OCI-LY1 (cell line): ENCODE data around the gene CDKN2B-AS1.
A peak's percentile ranks its signal among the peaks of the same experiment; 100 is the strongest.

ENCODE experiments used
- H2AFZ ChIP-seq: fragments of 200-600 bp; sonication (generic), shearing (Covaris generic); 2 replicates; pipeline ENCODE4 v1.6.0; 2014; ENCODE audit warnings: antibody characterized with exemption, mild to moderate bottlenecking, low read length
- H3F3A ChIP-seq: fragments of 200-600 bp; sonication (generic), shearing (Covaris generic); 2 replicates; pipeline ENCODE4 v1.6.0; 2014; ENCODE audit warnings: mild to moderate bottlenecking, antibody characterized with exemption, low read length, moderate library complexity; ENCODE audit not compliant: insufficient read depth
- H3K27ac ChIP-seq: fragments of 200-600 bp; sonication (generic); 2 replicates; pipeline ENCODE4 v1.5.1; 2014; ENCODE audit warnings: low read length, mixed run types, mild to moderate bottlenecking, low read depth; ENCODE audit not compliant: poor library complexity, severe bottlenecking
- H3K27me3 ChIP-seq: fragments of 200-600 bp; sonication (generic); 2 replicates; pipeline ENCODE4 v1.6.0; 2014; ENCODE audit warnings: antibody characterized with exemption, mild to moderate bottlenecking, low read length, moderate library complexity; ENCODE audit not compliant: insufficient read depth
- H3K36me3 ChIP-seq: fragments of 200-600 bp; sonication (generic); 2 replicates; pipeline ENCODE4 v1.6.1; 2014; ENCODE audit warnings: mild to moderate bottlenecking, antibody characterized with exemption, low read length, moderate library complexity, mixed read lengths; ENCODE audit not compliant: insufficient read depth
- H3K4me1 ChIP-seq: fragments of 200-600 bp; sonication (generic); 2 replicates; pipeline ENCODE4 v1.5.1; 2014; ENCODE audit warnings: mild to moderate bottlenecking, low read length, moderate library complexity; ENCODE audit not compliant: insufficient read depth, severe bottlenecking
- H3K4me2 ChIP-seq: fragments of 200-600 bp; sonication (generic), shearing (Covaris generic); 2 replicates; pipeline ENCODE4 v1.6.1; 2014; ENCODE audit warnings: low read length
- H3K4me3 ChIP-seq: fragments of 200-600 bp; sonication (generic); 2 replicates; pipeline ENCODE4 v1.5.1; 2014; ENCODE audit warnings: low read length, low read depth, mild to moderate bottlenecking, mixed read lengths; ENCODE audit not compliant: poor library complexity, severe bottlenecking
- H3K79me2 ChIP-seq: fragments of 200-600 bp; shearing (Covaris generic); 2 replicates; pipeline ENCODE4 v1.6.1; 2016; ENCODE audit warnings: mixed run types, low read length, mixed read lengths; ENCODE audit not compliant: insufficient read depth
- H3K9ac ChIP-seq: fragments of 200-600 bp; sonication (generic), shearing (Covaris generic); 2 replicates; pipeline ENCODE4 v1.6.1; 2014; ENCODE audit warnings: mild to moderate bottlenecking, low read length, mixed read lengths
- H3K9me2 ChIP-seq: fragments of 200-600 bp; sonication (generic), shearing (Covaris generic); 2 replicates; pipeline ENCODE4 v1.6.1; 2014; ENCODE audit warnings: low read depth, mild to moderate bottlenecking, low read length, mixed read lengths
- H3K9me3 ChIP-seq: fragments of 200-600 bp; shearing (Covaris generic); 2 replicates; pipeline ENCODE4 v1.6.1; 2014; ENCODE audit warnings: low read length, mixed read lengths
- H4K20me1 ChIP-seq: fragments of 200-600 bp; sonication (generic), shearing (Covaris generic); 2 replicates; pipeline ENCODE4 v1.6.0; 2016; ENCODE audit warnings: mild to moderate bottlenecking, low read length; ENCODE audit not compliant: insufficient read depth
- EZH2 ChIP-seq: fragments of 200-600 bp; sonication (generic), shearing (Covaris generic); IDR thresholded peaks from 2 replicates; pipeline ENCODE4 v1.8.0; 2017; ENCODE audit warnings: borderline replicate concordance, mixed run types, mild to moderate bottlenecking, antibody characterized with exemption, low read length, moderate library complexity, mixed read lengths
- TF ChIP-seq, protein P1 (sequence below): fragments of 200-600 bp; sonication (generic), shearing (Covaris generic); IDR thresholded peaks from 2 replicates; pipeline ENCODE4 v1.5.1; 2017; ENCODE audit warnings: mild to moderate bottlenecking, antibody characterized with exemption, low read length, moderate library complexity, mixed read lengths

CDKN2B-AS1 gene

DNA sequence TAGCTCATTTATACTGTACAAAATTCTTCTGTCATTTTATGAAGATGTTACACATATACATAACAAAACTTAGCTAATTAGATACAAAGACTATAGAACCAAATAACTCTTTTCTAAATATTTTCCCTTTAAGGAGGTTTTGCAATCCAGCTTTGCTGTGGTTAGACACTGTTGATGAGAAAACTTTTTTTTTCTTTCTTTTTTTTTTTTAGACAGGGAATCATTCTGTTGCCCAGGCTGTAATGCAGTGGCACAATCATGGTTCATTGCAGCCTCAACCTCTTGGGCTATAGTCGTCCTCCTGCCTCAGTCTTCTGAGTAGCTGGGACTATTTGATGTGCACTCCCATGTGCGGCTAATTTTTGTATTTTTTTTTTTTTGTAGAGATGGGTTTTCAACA lies 53.0 kb downstream of the CDKN2B-AS1 start:
- Histone ChIP-seq H3K4me1 (peaks cover 13% of the 10 kb centered on the region), H3K4me3 (no peak overlapping the region), H3K27me3 (no peaks in the 10 kb centered on the region), H3K36me3 (no peaks in the 10 kb centered on the region), H3K4me2 (no peak overlapping the region), H2AFZ (no peak overlapping the region), H3K27ac (no peak overlapping the region), H3K9me3 (no peaks in the 10 kb centered on the region), H3K9ac (no peak overlapping the region), H3K9me2 (no peaks in the 10 kb centered on the region), H3K79me2 (no peaks in the 10 kb centered on the region), H4K20me1 (no peaks in the 10 kb centered on the region), H3F3A (no peaks in the 10 kb centered on the region)
- TF ChIP-seq, protein P1, sequence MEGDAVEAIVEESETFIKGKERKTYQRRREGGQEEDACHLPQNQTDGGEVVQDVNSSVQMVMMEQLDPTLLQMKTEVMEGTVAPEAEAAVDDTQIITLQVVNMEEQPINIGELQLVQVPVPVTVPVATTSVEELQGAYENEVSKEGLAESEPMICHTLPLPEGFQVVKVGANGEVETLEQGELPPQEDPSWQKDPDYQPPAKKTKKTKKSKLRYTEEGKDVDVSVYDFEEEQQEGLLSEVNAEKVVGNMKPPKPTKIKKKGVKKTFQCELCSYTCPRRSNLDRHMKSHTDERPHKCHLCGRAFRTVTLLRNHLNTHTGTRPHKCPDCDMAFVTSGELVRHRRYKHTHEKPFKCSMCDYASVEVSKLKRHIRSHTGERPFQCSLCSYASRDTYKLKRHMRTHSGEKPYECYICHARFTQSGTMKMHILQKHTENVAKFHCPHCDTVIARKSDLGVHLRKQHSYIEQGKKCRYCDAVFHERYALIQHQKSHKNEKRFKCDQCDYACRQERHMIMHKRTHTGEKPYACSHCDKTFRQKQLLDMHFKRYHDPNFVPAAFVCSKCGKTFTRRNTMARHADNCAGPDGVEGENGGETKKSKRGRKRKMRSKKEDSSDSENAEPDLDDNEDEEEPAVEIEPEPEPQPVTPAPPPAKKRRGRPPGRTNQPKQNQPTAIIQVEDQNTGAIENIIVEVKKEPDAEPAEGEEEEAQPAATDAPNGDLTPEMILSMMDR = no peak
- TF ChIP-seq EZH2 = no peak

GRCh38 chr9:22049411-22049810 lies 54.8 kb downstream of the CDKN2B-AS1 start:
- Histone ChIP-seq H3K4me2 (no peak overlapping the region), H3K27ac (no peak overlapping the region)

GRCh38 chr9:22050924-22051323 lies 56.3 kb downstream of the CDKN2B-AS1 start:
- Histone ChIP-seq H3K4me3 (no peak overlapping the region), H3K79me2 (no peaks in the 10 kb centered on the region), H3F3A (no peaks in the 10 kb centered on the region), H3K27ac (peak overlapping the region; percentile 40), H4K20me1 (no peaks in the 10 kb centered on the region), H3K4me1 (peaks cover 13% of the 10 kb centered on the region), H3K9ac (peak overlapping the region; percentile 23; the same call in 1 of the 2 replicates), H3K9me3 (no peaks in the 10 kb centered on the region), H2AFZ (0 out of 2 replicates have a peak overlapping the region, but pooled peaks have one; percentile 55), H3K36me3 (no peaks in the 10 kb centered on the region; the same call in 1 of the 2 replicates), H3K9me2 (no peaks in the 10 kb centered on the region), H3K27me3 (no peaks in the 10 kb centered on the region), H3K4me2 (peak overlapping the region; percentile 37; the same call in 1 of the 2 replicates)
- TF ChIP-seq EZH2 = no peak
- TF ChIP-seq, protein P1 = no peak

More at GRCh38 chr9:22049411-22049810, 54.8 kb downstream of the CDKN2B-AS1 start:
- Histone ChIP-seq H3K4me1 (peaks cover 13% of the 10 kb centered on the region), H3K9me2 (no peaks in the 10 kb centered on the region), H3K27me3 (no peaks in the 10 kb centered on the region), H3K9ac (no peak overlapping the region), H3K4me3 (no peak overlapping the region), H3F3A (no peaks in the 10 kb centered on the region), H3K79me2 (no peaks in the 10 kb centered on the region), H3K36me3 (no peaks in the 10 kb centered on the region; the same call in 1 of the 2 replicates), H2AFZ (no peak overlapping the region), H3K9me3 (no peaks in the 10 kb centered on the region), H4K20me1 (no peaks in the 10 kb centered on the region)
- TF ChIP-seq, protein P1 = no peak
- no peak for TF ChIP-seq EZH2
